MM.1S (cell line): Measurements from ENCODE around the gene KCNK2.

Experiments
- EZH2 ChIP-seq: fragments of 300-600 bp; sonication (generic); optimal IDR thresholded peaks from 2 replicates; pipeline ENCODE3; 2017; ENCODE audit warnings: low read depth, mild to moderate bottlenecking, antibody characterized with exemption, low read length, mixed read lengths
- EZH2phosphoT487 ChIP-seq: fragments of 300-600 bp; sonication (generic); IDR thresholded peaks from 2 replicates; pipeline ENCODE4 v1.6.1; 2018; ENCODE audit warnings: antibody characterized with exemption, low read length
- TF ChIP-seq, protein P1 (sequence below): fragments of 300-600 bp; sonication (generic); IDR thresholded peaks from 2 replicates; pipeline ENCODE4 v1.5.1; 2016; ENCODE audit warnings: antibody characterized with exemption, low read length, mixed read lengths

DNA sequence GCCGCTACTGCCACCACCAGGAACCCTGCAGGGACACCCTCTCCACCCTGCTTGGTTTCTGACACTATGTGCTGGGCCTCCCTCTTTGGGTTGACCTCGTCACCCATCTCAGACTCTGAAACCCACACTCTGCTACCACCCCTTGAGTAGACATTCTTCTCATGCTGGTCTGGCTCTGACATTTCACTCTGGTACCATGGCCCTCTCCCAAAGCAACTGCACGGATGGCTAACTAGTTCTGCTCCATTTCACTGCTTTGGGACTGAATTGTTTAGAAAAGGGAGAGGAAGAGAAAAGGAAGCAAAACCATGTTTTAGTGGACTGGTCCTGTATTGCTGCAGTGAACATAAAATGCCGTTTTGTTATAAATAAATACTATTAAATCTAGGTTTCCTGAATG lies 137.8 kb downstream of the KCNK2 start:
- TF ChIP-seq, protein P1, sequence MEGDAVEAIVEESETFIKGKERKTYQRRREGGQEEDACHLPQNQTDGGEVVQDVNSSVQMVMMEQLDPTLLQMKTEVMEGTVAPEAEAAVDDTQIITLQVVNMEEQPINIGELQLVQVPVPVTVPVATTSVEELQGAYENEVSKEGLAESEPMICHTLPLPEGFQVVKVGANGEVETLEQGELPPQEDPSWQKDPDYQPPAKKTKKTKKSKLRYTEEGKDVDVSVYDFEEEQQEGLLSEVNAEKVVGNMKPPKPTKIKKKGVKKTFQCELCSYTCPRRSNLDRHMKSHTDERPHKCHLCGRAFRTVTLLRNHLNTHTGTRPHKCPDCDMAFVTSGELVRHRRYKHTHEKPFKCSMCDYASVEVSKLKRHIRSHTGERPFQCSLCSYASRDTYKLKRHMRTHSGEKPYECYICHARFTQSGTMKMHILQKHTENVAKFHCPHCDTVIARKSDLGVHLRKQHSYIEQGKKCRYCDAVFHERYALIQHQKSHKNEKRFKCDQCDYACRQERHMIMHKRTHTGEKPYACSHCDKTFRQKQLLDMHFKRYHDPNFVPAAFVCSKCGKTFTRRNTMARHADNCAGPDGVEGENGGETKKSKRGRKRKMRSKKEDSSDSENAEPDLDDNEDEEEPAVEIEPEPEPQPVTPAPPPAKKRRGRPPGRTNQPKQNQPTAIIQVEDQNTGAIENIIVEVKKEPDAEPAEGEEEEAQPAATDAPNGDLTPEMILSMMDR, result no peak
- TF ChIP-seq EZH2 (no peak), EZH2phosphoT487 (no peak)
